OCI-LY7 (cell line): Measurements from ENCODE around the gene SNAPIN. TPM values are rescaled to one million over a fixed set of nuclear protein-coding genes. Genes with fewer than 3 reads are reported as not detected.
"Not testable (repeated sequence)": the region's sequence is repeated elsewhere in the genome, so short reads cannot be mapped to it uniquely, and the experiment has no call there.

Experiments used
- BruUV-seq: library from RNA; stranded (reverse); fragments of 400-500 nt; replicated peaks from 2 replicates; lab custom pipeline; 2021; lab: Mats Ljungman, UMichigan
- CTCF ChIA-PET: fragments of 300-600 bp; sonication (Branson Sonifier 250); formaldehyde crosslinking; loops from one replicate; lab custom pipeline; 2022; ENCODE audit warnings: antibody characterized with exemption; ENCODE audit not compliant: unreplicated experiment; lab: Charles Lee
- POLR2A ChIA-PET: fragments of 300-600 bp; sonication (Branson Sonifier 250); formaldehyde crosslinking; loops from one replicate; lab custom pipeline; 2022; ENCODE audit warnings: antibody characterized with exemption; lab: Charles Lee
- DNase-seq: peaks from one replicate; pipeline ENCODE4 v3.0.0-alpha.2; 2015; ENCODE audit warnings: low spot score
- H2AFZ ChIP-seq: fragments of 200-600 bp; sonication (generic), shearing (Covaris generic); 2 replicates; pipeline ENCODE4 v1.6.1; 2014; ENCODE audit warnings: mild to moderate bottlenecking, antibody characterized with exemption, low read length, moderate library complexity
- H3K27ac ChIP-seq: fragments of 200-600 bp; sonication (generic); 2 replicates; pipeline ENCODE4 v1.5.1; 2014; ENCODE audit warnings: mixed run types, low read depth, mild to moderate bottlenecking, moderate library complexity, low read length, inconsistent platforms; ENCODE audit not compliant: poor library complexity, severe bottlenecking
- H3K36me3 ChIP-seq: fragments of 200-600 bp; sonication (generic); 2 replicates; pipeline ENCODE4 v1.6.1; 2014; ENCODE audit warnings: mild to moderate bottlenecking, antibody characterized with exemption, low read length, moderate library complexity, mixed read lengths; ENCODE audit not compliant: insufficient read depth
- H3K4me1 ChIP-seq: fragments of 200-600 bp; sonication (generic); 2 replicates; pipeline ENCODE4 v1.5.1; 2014; ENCODE audit warnings: mild to moderate bottlenecking, low read length; ENCODE audit not compliant: insufficient read depth, poor library complexity, severe bottlenecking
- H3K4me2 ChIP-seq: fragments of 200-600 bp; sonication (generic); 2 replicates; pipeline ENCODE4 v1.6.1; 2014; ENCODE audit warnings: mild to moderate bottlenecking, low read length
- H3K4me3 ChIP-seq: fragments of 200-600 bp; sonication (generic); 2 replicates; pipeline ENCODE4 v1.5.1; 2014; ENCODE audit warnings: mild to moderate bottlenecking, low read depth, low read length; ENCODE audit not compliant: poor library complexity, severe bottlenecking
- H3K79me2 ChIP-seq: fragments of 200-600 bp; sonication (generic); 2 replicates; pipeline ENCODE4 v1.6.1; 2016; ENCODE audit warnings: low read depth, mild to moderate bottlenecking, low read length, moderate library complexity, mixed read lengths; ENCODE audit not compliant: insufficient read depth
- H3K9me2 ChIP-seq: fragments of 200-600 bp; sonication (generic); 2 replicates; pipeline ENCODE4 v1.6.1; 2016; ENCODE audit warnings: mild to moderate bottlenecking, low read length, mixed read lengths; ENCODE audit not compliant: insufficient read depth
- H3K9me3 ChIP-seq: fragments of 200-600 bp; sonication (generic); 2 replicates; pipeline ENCODE4 v1.6.1; 2014; ENCODE audit warnings: mild to moderate bottlenecking, mixed run types, low read length, mixed read lengths
- H4K20me1 ChIP-seq: fragments of 200-600 bp; sonication (generic); 2 replicates; pipeline ENCODE4 v1.6.1; 2014; ENCODE audit warnings: mild to moderate bottlenecking, antibody characterized with exemption, low read length, moderate library complexity, mixed read lengths; ENCODE audit not compliant: insufficient read depth
- EZH2phosphoT487 ChIP-seq: fragments of 200-600 bp; sonication (generic); IDR thresholded peaks from 2 replicates; pipeline ENCODE4 v1.6.1; 2018; ENCODE audit warnings: low read depth, borderline replicate concordance, mild to moderate bottlenecking, mixed run types, antibody characterized with exemption, low read length, moderate library complexity, mixed read lengths
- intact Hi-C: fragments of 100-400 bp; cut with micrococcal nuclease; formaldehyde crosslinking; loops from one replicate; pipeline ENCODE4 v1.10.0; 2022; ENCODE audit not compliant: unreplicated experiment
- total RNA-seq, 2 experiments: library from RNA; depleted of rRNA in 1 of 2; stranded (reverse); fragments of >200 nt in 1 of 2; shearing (Covaris generic) in 1 of 2; gene quantifications; 2 replicates each; pipeline ENCODE4 v1.2.3, GENCODE V29; 2014 to 2022
- TF ChIP-seq, protein P1 (sequence below): fragments of 200-600 bp; sonication (generic); conservative IDR thresholded peaks from 2 replicates; pipeline ENCODE4 v1.5.1; 2014; ENCODE audit warnings: mild to moderate bottlenecking, antibody characterized with exemption, low read length, moderate library complexity, mixed read lengths

The SNAPIN gene
- total RNA-seq, 2 experiments from 2014 or later, result 31.1 to 44.5 TPM

- Histone ChIP-seq H3K79me2 (peaks cover 29% of the 10 kb centered on the region), H3K27ac (no peak overlapping the region), H3K4me3 (no peak overlapping the region), H4K20me1 (no peaks in the 10 kb centered on the region), H2AFZ (no peak overlapping the region), H3K9me2 (no peaks in the 10 kb centered on the region), H3K36me3 (peaks cover 86% of the 10 kb centered on the region), H3K4me1 (peaks cover 10% of the 10 kb centered on the region), H3K4me2 (no peak overlapping the region), H3K9me3 (no peaks in the 10 kb centered on the region)
- DNase-seq, result no peak
- ChIA-PET CTCF (no interaction called here), POLR2A (no interaction called here)
- intact Hi-C loops, result no loop called here
- TF ChIP-seq, protein P1, sequence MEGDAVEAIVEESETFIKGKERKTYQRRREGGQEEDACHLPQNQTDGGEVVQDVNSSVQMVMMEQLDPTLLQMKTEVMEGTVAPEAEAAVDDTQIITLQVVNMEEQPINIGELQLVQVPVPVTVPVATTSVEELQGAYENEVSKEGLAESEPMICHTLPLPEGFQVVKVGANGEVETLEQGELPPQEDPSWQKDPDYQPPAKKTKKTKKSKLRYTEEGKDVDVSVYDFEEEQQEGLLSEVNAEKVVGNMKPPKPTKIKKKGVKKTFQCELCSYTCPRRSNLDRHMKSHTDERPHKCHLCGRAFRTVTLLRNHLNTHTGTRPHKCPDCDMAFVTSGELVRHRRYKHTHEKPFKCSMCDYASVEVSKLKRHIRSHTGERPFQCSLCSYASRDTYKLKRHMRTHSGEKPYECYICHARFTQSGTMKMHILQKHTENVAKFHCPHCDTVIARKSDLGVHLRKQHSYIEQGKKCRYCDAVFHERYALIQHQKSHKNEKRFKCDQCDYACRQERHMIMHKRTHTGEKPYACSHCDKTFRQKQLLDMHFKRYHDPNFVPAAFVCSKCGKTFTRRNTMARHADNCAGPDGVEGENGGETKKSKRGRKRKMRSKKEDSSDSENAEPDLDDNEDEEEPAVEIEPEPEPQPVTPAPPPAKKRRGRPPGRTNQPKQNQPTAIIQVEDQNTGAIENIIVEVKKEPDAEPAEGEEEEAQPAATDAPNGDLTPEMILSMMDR, result no peak
- no peak for TF ChIP-seq EZH2phosphoT487
- no TSS peak for BruUV-seq
Measured at GRCh38 chr1:153639280-153639679, 19.2 kb upstream of the SNAPIN start.

GRCh38 chr1:153640213-153640612 lies 18.3 kb upstream of the SNAPIN start:
- H3K27ac ChIP-seq, intact Hi-C loops, H3K4me3 ChIP-seq, H3K4me2 ChIP-seq, H3K9me3 ChIP-seq, BruUV-seq, H3K9me2 ChIP-seq, H3K4me1 ChIP-seq, DNase-seq, H4K20me1 ChIP-seq, CTCF ChIA-PET, H2AFZ ChIP-seq, POLR2A ChIA-PET: not testable (repeated sequence)
- Histone ChIP-seq H3K36me3 (peaks cover 96% of the 10 kb centered on the region), H3K79me2 (peaks cover 20% of the 10 kb centered on the region)

- TF ChIP-seq, protein P1, result no peak
- TF ChIP-seq EZH2phosphoT487, result no peak
- POLR2A ChIA-PET, result no interaction called here
- intact Hi-C loops, result no loop called here
- Histone ChIP-seq H3K9me2 (no peaks in the 10 kb centered on the region), H3K4me2 (no peak overlapping the region), H3K4me1 (peaks cover 4% of the 10 kb centered on the region), H4K20me1 (no peaks in the 10 kb centered on the region), H3K27ac (no peak overlapping the region), H3K79me2 (peaks cover 13% of the 10 kb centered on the region), H2AFZ (no peak overlapping the region), H3K9me3 (no peaks in the 10 kb centered on the region), H3K4me3 (no peak overlapping the region), H3K36me3 (peaks cover 100% of the 10 kb centered on the region)
- no TSS peak for BruUV-seq
- CTCF ChIA-PET, result no interaction called here
- no peak for DNase-seq
Measured at GRCh38 chr1:153640861-153641260, 17.6 kb upstream of the SNAPIN start.
